SU-DHL-6 (cell line): ENCODE data around the gene PBX2.

Experiments used
- H2AFZ ChIP-seq: fragments of 200-600 bp; sonication (generic); 2 replicates; pipeline ENCODE4 v1.6.1; 2014; ENCODE audit warnings: low read depth, mild to moderate bottlenecking, moderate library complexity, mixed read lengths, antibody characterized with exemption, low read length; ENCODE audit not compliant: severe bottlenecking
- H3F3A ChIP-seq: fragments of 200-600 bp; shearing (Covaris generic); 2 replicates; pipeline ENCODE4 v1.6.0; 2016; ENCODE audit warnings: antibody characterized with exemption, mild to moderate bottlenecking; ENCODE audit not compliant: insufficient read depth
- H3K27ac ChIP-seq: fragments of 200-600 bp; sonication (generic); 2 replicates; pipeline ENCODE4 v1.5.1; 2016; ENCODE audit warnings: low read depth, mild to moderate bottlenecking, low read length, moderate library complexity, mixed read lengths
- H3K27me3 ChIP-seq: fragments of 200-600 bp; sonication (generic), shearing (Covaris generic); 2 replicates; pipeline ENCODE4 v1.6.0; 2014; ENCODE audit warnings: mild to moderate bottlenecking, low read length
- H3K36me3 ChIP-seq: fragments of 200-600 bp; sonication (generic); 2 replicates; pipeline ENCODE4 v1.6.1; 2014; ENCODE audit warnings: mild to moderate bottlenecking, low read length, mixed read lengths
- H3K4me2 ChIP-seq: fragments of 300-600, 200-600 bp; shearing (Covaris generic), sonication (generic); 2 replicates; pipeline ENCODE4 v1.6.0; 2014; ENCODE audit warnings: low read length, low read depth, mild to moderate bottlenecking; ENCODE audit not compliant: poor library complexity, severe bottlenecking
- H3K4me3 ChIP-seq: fragments of 200-600 bp; sonication (generic); 2 replicates; pipeline ENCODE4 v1.5.1; 2014; ENCODE audit warnings: antibody characterized with exemption, low read length, mild to moderate bottlenecking, mixed read lengths; ENCODE audit not compliant: insufficient read depth, poor library complexity, severe bottlenecking
- H3K79me2 ChIP-seq: fragments of 200-600 bp; sonication (generic); 2 replicates; pipeline ENCODE4 v1.6.1; 2014; ENCODE audit warnings: mild to moderate bottlenecking, low read length, moderate library complexity; ENCODE audit not compliant: insufficient read depth
- H3K9ac ChIP-seq: fragments of 200-600 bp; sonication (generic); 2 replicates; pipeline ENCODE4 v1.7.0; 2014; ENCODE audit warnings: mild to moderate bottlenecking, low read length
- H3K9me2 ChIP-seq: fragments of 200-600 bp; sonication (generic); replicated peaks from 2 replicates; pipeline ENCODE4 v1.6.1; 2014; ENCODE audit warnings: low read length; ENCODE audit not compliant: insufficient read depth
- H3K9me3 ChIP-seq: fragments of 200-600 bp; sonication (generic); 2 replicates; pipeline ENCODE4 v1.6.1; 2014; ENCODE audit warnings: low read length, mixed read lengths; ENCODE audit not compliant: insufficient read depth
- H4K20me1 ChIP-seq: fragments of 200-600 bp; sonication (generic); 2 replicates; pipeline ENCODE4 v1.6.1; 2014; ENCODE audit warnings: low read depth, mild to moderate bottlenecking, antibody characterized with exemption, low read length, moderate library complexity, mixed read lengths
- CTCF ChIP-seq: fragments of 200-600 bp; sonication (generic); IDR thresholded peaks from one replicate; pipeline ENCODE4 v1.5.1; 2017; ENCODE audit warnings: antibody characterized with exemption, mild to moderate bottlenecking, low read length, moderate library complexity; ENCODE audit not compliant: insufficient read depth, poor library complexity, severe bottlenecking
- EZH2phosphoT487 ChIP-seq: fragments of 200-600 bp; sonication (generic), shearing (Covaris generic); conservative IDR thresholded peaks from 2 replicates; pipeline ENCODE4 v1.6.1; 2018; ENCODE audit warnings: mild to moderate bottlenecking, antibody characterized with exemption, low read length, moderate library complexity, mixed read lengths

Gene PBX2

DNA sequence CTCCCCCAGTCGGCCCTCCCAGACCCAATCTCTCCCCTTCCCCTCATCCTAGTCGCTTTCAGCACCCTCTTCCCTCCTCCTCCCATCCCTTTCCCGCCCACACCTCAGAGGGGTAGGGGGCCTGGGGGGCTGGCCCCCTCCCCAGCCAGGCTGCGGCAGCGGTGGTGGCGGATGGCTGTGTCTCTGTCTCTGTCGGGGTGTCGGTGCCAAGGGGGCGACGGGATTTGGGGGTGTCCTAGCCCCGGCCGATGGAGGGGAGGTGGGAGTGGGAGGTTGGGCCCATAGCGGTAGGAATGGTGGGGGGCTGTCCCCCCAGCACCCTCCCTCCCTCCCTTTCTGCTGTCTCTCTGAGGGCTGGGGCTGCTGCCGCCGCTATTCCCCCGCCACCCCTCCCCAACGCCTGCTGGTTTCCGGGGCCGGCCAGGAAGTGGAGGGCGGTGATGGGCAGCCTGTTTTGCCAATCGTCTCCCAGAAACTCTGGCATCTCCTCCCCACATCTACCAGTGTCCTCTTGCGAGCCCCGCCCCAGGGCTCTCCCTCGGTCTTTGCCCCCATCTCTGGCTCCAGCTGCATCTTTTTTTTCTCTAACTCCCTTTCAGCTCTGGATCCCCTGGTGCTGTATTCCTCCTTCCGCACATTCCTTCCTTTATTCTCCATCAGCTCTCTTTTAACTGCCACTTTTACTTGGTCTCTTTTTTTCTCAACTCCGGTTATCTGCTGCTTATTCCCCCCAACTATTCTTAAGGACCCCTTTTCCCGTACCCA is 14.1 kb downstream of the PBX2 start, which contains the start of gene AGPAT1:
Gene AGPAT1 (minus strand): TSS at position 374 of the 765 bp plus-strand sequence. CDS start 4,588 bp downstream, outside the sequence.
- peaks cover 31% of the 10 kb centered on the region for H3K79me2 ChIP-seq
- H2AFZ ChIP-seq: peak within 1 kb of the TSS; percentile 59
- peak within 1 kb of the TSS; percentile 88 for H3K9ac ChIP-seq

DNA sequence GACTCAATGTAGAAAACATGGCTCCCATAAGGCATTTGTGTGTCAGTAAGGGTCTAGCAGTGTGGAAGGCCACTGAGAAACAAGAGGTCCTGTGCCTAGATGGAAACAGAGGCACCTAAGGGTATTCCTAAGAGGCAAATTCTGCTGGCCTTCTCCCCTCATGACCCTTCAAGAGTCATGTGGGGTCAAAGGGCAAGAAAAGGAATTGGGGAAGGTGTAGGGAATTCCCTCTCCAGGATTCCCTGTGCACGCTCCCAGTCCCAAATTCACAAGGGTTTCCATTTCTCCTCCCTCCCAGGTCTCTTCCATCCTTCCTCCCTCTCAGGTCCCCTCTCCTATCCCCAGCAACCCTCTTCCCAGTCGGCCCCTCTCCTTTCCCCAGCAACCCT is 14.7 kb downstream of the PBX2 start:
- H2AFZ ChIP-seq: peak overlapping the region; percentile 39

More for the DNA sequence above, 14.1 kb downstream of the PBX2 start, which contains the start of gene AGPAT1:
- Histone ChIP-seq H4K20me1 (no peaks in the 10 kb centered on the region), H3K36me3 (no peaks in the 10 kb centered on the region), H3K27me3 (no peaks in the 10 kb centered on the region), H3K4me2 (peak within 1 kb of the TSS; percentile 73), H3F3A (peaks cover 16% of the 10 kb centered on the region), H3K9me2 (no peaks in the 10 kb centered on the region), H3K27ac (peak within 1 kb of the TSS; percentile 81), H3K4me3 (peak within 1 kb of the TSS; percentile 86), H3K9me3 (no peaks in the 10 kb centered on the region)
- TF ChIP-seq CTCF (no peak), EZH2phosphoT487 (no peak)

DNA sequence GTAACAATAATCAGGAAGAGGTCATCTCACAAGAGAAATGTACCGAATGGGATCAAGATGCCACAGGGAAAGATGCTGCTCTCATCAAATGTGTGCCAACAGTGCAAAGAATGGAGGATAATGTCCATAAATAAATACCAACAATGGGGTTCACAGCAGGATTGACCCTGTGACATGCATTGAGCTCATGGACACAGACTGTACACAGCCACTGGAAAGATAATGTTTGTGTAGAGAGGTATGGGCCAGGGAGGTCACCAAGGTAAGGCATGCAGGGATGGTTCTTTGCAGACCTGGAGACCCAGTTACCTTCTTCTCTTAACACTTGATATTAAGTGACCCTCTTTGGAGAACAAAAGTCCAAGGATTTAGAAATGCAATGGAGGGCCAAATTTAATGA is 15.6 kb downstream of the PBX2 start:
- H3K9ac ChIP-seq: no peak overlapping the region
- TF ChIP-seq CTCF: no peak
- no peak for TF ChIP-seq EZH2phosphoT487
- no peaks in the 10 kb centered on the region for H3K9me3 ChIP-seq
- H3K4me3 ChIP-seq: no peak overlapping the region
- H4K20me1 ChIP-seq: no peaks in the 10 kb centered on the region
- H3K4me2 ChIP-seq: peak overlapping the region; percentile 73
- peaks cover 29% of the 10 kb centered on the region for H3K79me2 ChIP-seq
- H3K27ac ChIP-seq: no peak overlapping the region
- no peak overlapping the region for H2AFZ ChIP-seq
- H3K27me3 ChIP-seq: no peaks in the 10 kb centered on the region
- H3K9me2 ChIP-seq: no peaks in the 10 kb centered on the region
- H3F3A ChIP-seq: peaks cover 16% of the 10 kb centered on the region
- no peaks in the 10 kb centered on the region for H3K36me3 ChIP-seq

More for the DNA sequence above, 14.7 kb downstream of the PBX2 start:
- peak overlapping the region; percentile 88 for H3K9ac ChIP-seq
- no peak for TF ChIP-seq EZH2phosphoT487
- TF ChIP-seq CTCF: no peak
- peak overlapping the region; percentile 86 for H3K4me3 ChIP-seq
- H3K9me2 ChIP-seq: no peaks in the 10 kb centered on the region
- peaks cover 16% of the 10 kb centered on the region for H3F3A ChIP-seq
- no peaks in the 10 kb centered on the region for H3K27me3 ChIP-seq
- H3K79me2 ChIP-seq: peaks cover 31% of the 10 kb centered on the region
- no peak overlapping the region; the same call in 1 of the 2 replicates for H3K27ac ChIP-seq
- H3K4me2 ChIP-seq: peak overlapping the region; percentile 73
- no peaks in the 10 kb centered on the region for H3K9me3 ChIP-seq
- H3K36me3 ChIP-seq: no peaks in the 10 kb centered on the region
- H4K20me1 ChIP-seq: no peaks in the 10 kb centered on the region
